GM12878 (cell line): Measurements from ENCODE around the gene FAM20A. TPM values are rescaled to one million over a fixed set of nuclear protein-coding genes. Genes with fewer than 3 reads are reported as not detected.
A peak's percentile ranks its signal among the peaks of the same experiment; 100 is the strongest.

Experiments
- ATAC-seq: fragments of 200-7000 bp; cut with Tn5 transposase; 3 replicates; pipeline ENCODE4 v1.9.1; 2020; ENCODE audit warnings: mild to moderate bottlenecking, moderate library complexity
- BruUV-seq: library from RNA; stranded (reverse); fragments of 400-500 nt; replicated peaks from 2 replicates; lab custom pipeline; 2021; lab: Mats Ljungman, UMichigan
- CTCF ChIA-PET: fragments of 300-600 bp; sonication (Branson Sonifier 250); formaldehyde crosslinking; extraction: SDS; loops from one replicate; lab custom pipeline; 2021; ENCODE audit warnings: inconsistent platforms; lab: Yijun Ruan, JAX
- POLR2A ChIA-PET: fragments of 350-600 bp; formaldehyde crosslinking; extraction: SDS; loops from one replicate; lab custom pipeline; 2021; ENCODE audit warnings: inconsistent platforms; lab: Charles Lee
- RAD21 ChIA-PET: fragments of 300-600 bp; sonication (Branson Sonifier 250); formaldehyde crosslinking; loops from one replicate; lab custom pipeline; 2023; ENCODE audit warnings: antibody characterized with exemption; ENCODE audit not compliant: unreplicated experiment; lab: Charles Lee
- SMC1A ChIA-PET: fragments of 300-600 bp; sonication (Branson Sonifier 250); formaldehyde crosslinking; loops from one replicate; lab custom pipeline; 2023; ENCODE audit not compliant: unreplicated experiment, uncharacterized antibody; lab: Charles Lee
- DNase-seq: peaks from one replicate; pipeline ENCODE4 v3.0.0-alpha.2; 2011; ENCODE audit warnings: low read depth, low spot score
- FAIRE-seq: peaks from 3 replicates; lab custom pipeline; 2011; peaks lifted over from hg19 to GRCh38; lab: Jason Lieb, UNC
- H2AFZ ChIP-seq: 2 replicates; pipeline ENCODE4 v1.6.0; 2011; ENCODE audit warnings: low read depth, low read length, control low read depth; ENCODE audit not compliant: control insufficient read depth
- H3K27ac ChIP-seq: 2 replicates; pipeline ENCODE4 v1.5.1; 2011; ENCODE audit warnings: control low read depth; ENCODE audit not compliant: control insufficient read depth, insufficient read depth
- H3K27me3 ChIP-seq, 2 experiments: replicated peaks in 1 of 2; 2 replicates each; pipeline versions ENCODE4 v1.6.0 to v1.6.1; 2011; ENCODE audit warnings: low read length in 1 of 2; ENCODE audit not compliant: control insufficient read depth in 2 of 2, insufficient read depth in 2 of 2
- H3K36me3 ChIP-seq, 2 experiments: 2 replicates each; pipeline ENCODE4 v1.5.1; 2011; ENCODE audit warnings: low read length in 1 of 2; ENCODE audit not compliant: control insufficient read depth in 2 of 2, insufficient read depth in 2 of 2
- H3K4me1 ChIP-seq: 2 replicates; pipeline ENCODE4 v1.6.1; 2011; ENCODE audit warnings: mild to moderate bottlenecking, low read length, moderate library complexity, mixed read lengths; ENCODE audit not compliant: control insufficient read depth, insufficient read depth
- H3K4me2 ChIP-seq: 2 replicates; pipeline ENCODE4 v1.6.0; 2011; ENCODE audit warnings: control low read depth; ENCODE audit not compliant: control insufficient read depth, insufficient read depth
- H3K4me3 ChIP-seq: fragments of 200-600 bp; sonication (generic); 2 replicates; pipeline ENCODE4 v1.5.1; 2016
- H3K79me2 ChIP-seq: 2 replicates; pipeline ENCODE4 v1.6.0; 2011; ENCODE audit warnings: low read length; ENCODE audit not compliant: control insufficient read depth, insufficient read depth
- H3K9ac ChIP-seq: 2 replicates; pipeline ENCODE4 v1.8.0; 2011; ENCODE audit warnings: low read length, control low read depth, mixed read lengths; ENCODE audit not compliant: control insufficient read depth, insufficient read depth
- H3K9me3 ChIP-seq: replicated peaks from 3 replicates; pipeline ENCODE4 v1.5.1; 2011; ENCODE audit warnings: mild to moderate bottlenecking, low read length; ENCODE audit not compliant: control insufficient read depth, insufficient read depth
- H4K20me1 ChIP-seq: 2 replicates; pipeline ENCODE4 v1.6.0; 2011; ENCODE audit not compliant: control insufficient read depth, insufficient read depth
- BMI1 ChIP-seq: fragments of 450-650 bp; IDR thresholded peaks from 2 replicates; pipeline ENCODE4 v1.6.1; 2016; ENCODE audit warnings: mild to moderate bottlenecking, moderate library complexity, borderline replicate concordance
- DPF2 ChIP-seq: fragments of 450-650 bp; IDR thresholded peaks from 2 replicates; pipeline ENCODE4 v1.6.1; 2017; ENCODE audit warnings: mild to moderate bottlenecking
- IKZF1 ChIP-seq: fragments of 450-650 bp; conservative IDR thresholded peaks from 2 replicates; pipeline ENCODE4 v1.6.1; 2017; ENCODE audit warnings: antibody characterized with exemption, mild to moderate bottlenecking
- POU2F2 ChIP-seq: IDR thresholded peaks from 3 replicates; pipeline ENCODE4 v1.6.1; 2011; ENCODE audit warnings: low read depth, mild to moderate bottlenecking, low read length, borderline replicate concordance
- RELA ChIP-seq: fragments of 450-650 bp; IDR thresholded peaks from 2 replicates; pipeline ENCODE4 v1.8.0; 2014; ENCODE audit warnings: borderline replicate concordance; ENCODE audit not compliant: partially characterized antibody
- ZBTB40 ChIP-seq: fragments of 450-650 bp; IDR thresholded peaks from 2 replicates; pipeline ENCODE4 v1.6.1; 2016; ENCODE audit warnings: mild to moderate bottlenecking, moderate library complexity, borderline replicate concordance
- in situ Hi-C: fragments of 300-500 bp; cut with MboI; formaldehyde crosslinking; loops from 9 replicates; pipeline ENCODE4 v1.14.3; 2018; ENCODE audit warnings: mixed read lengths
- intact Hi-C: fragments of 100-400 bp; cut with micrococcal nuclease; formaldehyde crosslinking; loops from one replicate; pipeline ENCODE4 v1.14.2; 2022; ENCODE audit not compliant: unreplicated experiment
- polyA plus RNA-seq, 11 experiments: library from polyadenylated mRNA; depleted of rRNA in 4 of 11; unstranded in 6 of 11; stranded (reverse) in 5 of 11; fragments of >200 nt; fragmentation: Nextera tagmentation in 4 of 11; fragmentation: Illumina TruSeq in 1 of 11; extraction: Ambion mirVana in 4 of 11; extraction: Trizol in 1 of 11; gene quantifications; 1 replicate in 1 of 11; 2 replicates in 10 of 11; pipeline versions ENCODE4 v1.2.1 to v1.2.3, GENCODE V29; 2011 to 2016; ENCODE audit warnings: inconsistent platforms in 2 of 11, missing spikeins in 2 of 11, low read depth in 1 of 11
- total RNA-seq, 4 experiments: library from RNA; depleted of rRNA in 3 of 4; stranded (reverse); fragments of >200 nt in 3 of 4; fragmentation: Illumina TruSeq in 1 of 4; extraction: Trizol in 1 of 4; gene quantifications; 2 replicates each; pipeline versions ENCODE4 v1.2.1 to v1.2.3, GENCODE V29; 2013 to 2021

FAM20A gene
- total and polyA plus RNA-seq, 10 of the 15 experiments (the other 5 are each of a cell fraction or from before 2014, with no cell fraction given): 0.13 TPM; not detected in 9

DNA sequence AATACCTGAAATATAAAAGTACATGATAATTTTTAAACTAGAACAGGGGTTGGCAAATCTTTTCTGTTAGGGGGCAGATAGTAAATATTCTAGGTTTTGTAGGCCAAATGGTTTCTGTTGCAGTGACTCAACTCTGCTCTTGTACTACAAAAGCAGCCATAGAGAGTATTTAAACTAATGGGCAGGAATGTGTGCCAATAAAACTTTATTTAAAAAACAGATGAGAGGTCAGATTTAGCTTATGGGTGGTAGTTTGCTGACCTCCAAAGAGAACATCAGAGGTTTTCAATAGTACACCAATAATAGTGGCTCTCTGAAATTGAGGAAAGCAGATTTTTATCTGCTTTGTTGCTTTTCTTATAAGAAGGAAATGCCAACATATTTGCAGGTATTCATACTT lies 15.2 kb upstream of the FAM20A start:
- ChIA-PET CTCF (no interaction called here), POLR2A (interaction anchor here (0.6 kb wide), 1 partner anchor 87 kb away, joined by 3 read pairs; no protein-coding TSS in a partner anchor), SMC1A (interaction anchor here (1.1 kb wide), 1 partner anchor 150 kb away, joined by 4 read pairs; no protein-coding TSS in a partner anchor), RAD21 (no interaction called here)
- in situ Hi-C loops (no loop called here), intact Hi-C loops (no loop called here)
- H3K4me2 ChIP-seq: no peak overlapping the region
- ATAC-seq: no peak
- no peak for TF ChIP-seq RELA
- no peak for TF ChIP-seq DPF2
- TF ChIP-seq ZBTB40: peak; percentile 67
- TF ChIP-seq POU2F2: no peak
- no peak for TF ChIP-seq BMI1
- no peak for TF ChIP-seq IKZF1
- no peaks in the 10 kb centered on the region for H4K20me1 ChIP-seq
- H3K36me3 ChIP-seq: no peaks in the 10 kb centered on the region
- no peak overlapping the region for H3K4me3 ChIP-seq
- no peak overlapping the region for H2AFZ ChIP-seq
- no peaks in the 10 kb centered on the region for H3K79me2 ChIP-seq
- no peak overlapping the region for H3K27ac ChIP-seq
- H3K9ac ChIP-seq: no peak overlapping the region
- FAIRE-seq: no peak
- no peaks in the 10 kb centered on the region for H3K9me3 ChIP-seq
- BruUV-seq: no TSS peak
- no peaks in the 10 kb centered on the region for H3K4me1 ChIP-seq
- no peak for DNase-seq
- H3K27me3 ChIP-seq: no peaks in the 10 kb centered on the region
